Inflammatory macrophage (primary cell): ENCODE results near the gene SORCS2.

ENCODE experiments used
- DNase-seq, 2 donors: peaks; one replicate each; pipeline ENCODE4 v3.0.0-alpha.2; 2020 to 2022

The SORCS2 gene

DNA sequence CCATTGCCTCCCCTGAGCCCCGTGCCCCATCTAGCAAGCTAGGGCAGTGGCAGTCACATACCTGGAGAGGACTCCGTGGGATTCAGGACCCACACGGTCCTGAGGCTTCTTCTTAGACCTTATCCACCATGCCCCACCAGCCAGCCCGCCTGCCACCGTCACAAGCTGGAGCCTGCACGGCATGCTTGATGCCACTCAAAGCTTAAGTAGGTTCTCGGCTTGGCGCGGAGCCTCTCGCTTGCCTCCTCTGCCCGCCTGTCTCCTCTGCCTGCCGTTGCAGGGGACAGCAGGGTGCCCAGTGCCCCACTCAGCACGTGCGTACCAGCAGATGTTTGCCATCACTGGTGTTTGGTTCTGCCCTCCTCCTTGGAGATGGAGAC, 228.3 kb downstream of the SORCS2 start:
- no peak for DNase-seq

DNA sequence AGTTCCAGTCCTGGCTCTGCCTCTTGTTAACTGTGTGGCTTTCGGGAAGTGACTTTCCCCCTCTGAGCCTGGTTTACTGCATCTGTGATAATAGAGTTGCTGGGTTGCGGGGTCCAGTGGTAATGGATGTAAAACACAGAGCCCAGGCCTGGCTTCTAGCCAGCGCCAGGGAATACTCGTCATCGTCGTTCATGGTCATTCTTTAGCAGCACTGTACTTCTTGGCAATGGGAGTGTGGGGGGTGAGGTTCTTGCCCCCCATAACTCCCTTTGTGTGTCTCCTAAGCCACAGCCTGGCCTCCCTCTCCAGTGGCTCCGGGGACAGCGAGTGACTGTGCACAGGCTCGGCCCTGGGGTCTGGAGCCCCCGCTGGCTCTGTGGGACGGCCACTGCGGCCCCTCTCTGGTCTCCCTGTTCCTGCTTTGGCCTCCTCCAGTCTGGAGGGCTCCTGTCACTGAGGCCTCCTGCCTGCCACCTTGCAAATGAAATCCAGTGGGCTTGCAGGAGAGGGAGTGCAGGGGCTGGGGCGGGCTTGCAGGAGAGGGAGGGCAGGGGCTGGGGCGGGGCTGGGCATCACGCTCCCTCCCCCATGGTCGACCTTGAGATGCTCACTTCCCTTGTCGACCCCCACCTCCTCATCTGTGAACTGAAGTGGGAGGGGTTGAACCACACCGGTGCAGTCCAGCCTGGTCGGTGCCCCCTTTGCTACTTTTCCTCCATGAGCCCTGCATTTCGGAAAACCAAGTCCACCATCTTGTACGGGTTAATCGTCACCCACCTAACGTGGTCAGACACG, 229.2 kb downstream of the SORCS2 start:
- no peak for DNase-seq

DNA sequence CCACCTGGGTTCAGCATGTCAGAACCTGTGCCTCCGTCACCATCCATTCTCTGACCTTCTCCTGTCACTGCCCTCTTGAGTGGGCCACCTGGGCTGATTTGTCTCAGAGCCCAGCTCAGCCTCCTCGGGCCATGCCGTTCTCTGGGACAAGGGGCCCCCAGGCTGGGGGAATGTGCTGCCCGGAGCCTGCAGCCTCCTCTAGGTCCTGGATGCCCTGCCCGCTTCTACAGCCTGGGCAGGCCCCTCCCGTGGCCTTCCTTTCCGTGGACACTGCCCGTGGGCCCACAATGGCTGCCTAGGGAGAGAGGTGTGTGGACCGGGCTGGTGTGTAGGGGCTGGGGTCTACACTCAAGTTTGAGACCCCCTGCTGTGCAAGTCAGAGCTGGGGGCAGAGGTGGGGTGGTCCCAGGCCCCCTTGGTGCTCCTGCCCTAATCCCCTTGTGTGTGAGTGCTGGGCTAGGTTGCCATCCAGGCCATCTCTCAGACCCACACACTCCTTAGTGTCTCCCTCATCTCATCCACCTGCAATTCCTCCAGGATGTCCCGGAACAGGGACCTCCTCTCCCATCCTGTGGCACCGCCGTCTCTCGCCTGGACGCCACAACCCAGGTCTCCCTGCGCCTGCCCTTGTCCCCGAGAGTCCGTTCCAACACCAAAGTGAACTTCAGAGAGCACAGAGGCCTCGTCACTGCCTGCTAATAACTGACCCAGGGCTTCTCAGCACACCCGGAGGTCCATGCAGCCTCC, 230.0 kb downstream of the SORCS2 start:
- no peak for DNase-seq

DNA sequence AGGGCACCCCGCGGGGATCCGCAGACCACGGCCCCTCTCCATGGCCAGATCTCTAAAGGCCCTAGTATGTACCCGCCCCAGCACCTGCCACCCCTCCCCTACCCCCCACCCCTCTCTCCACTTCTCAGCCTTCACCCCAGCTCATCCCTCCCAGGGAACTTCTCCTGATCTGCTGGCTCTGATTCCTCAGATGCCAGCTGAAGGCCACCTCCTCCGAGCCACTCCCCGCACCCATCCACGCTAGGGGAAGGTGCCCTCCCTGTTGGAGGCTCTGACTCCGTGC, 230.5 kb downstream of the SORCS2 start:
- DNase-seq, result no peak

DNA sequence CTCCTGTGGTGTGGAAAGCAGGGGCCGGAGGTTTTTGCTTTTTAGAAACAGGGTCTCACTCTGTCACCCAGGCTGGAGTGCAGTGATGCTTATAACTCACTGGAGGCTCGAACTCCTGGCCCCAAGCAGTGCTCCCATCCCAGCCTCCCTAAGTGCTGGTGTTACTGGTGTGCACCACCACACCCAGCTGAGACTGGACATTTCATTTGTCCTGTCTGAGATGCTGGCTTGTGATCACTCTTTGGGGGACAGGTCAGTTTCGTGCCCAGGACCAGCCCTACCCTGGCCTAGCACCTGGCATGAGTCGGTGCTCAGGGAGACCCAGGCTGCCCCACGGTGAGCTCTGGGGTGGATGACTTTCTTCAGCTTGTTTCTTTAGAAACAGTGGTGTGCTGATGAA, 231.1 kb downstream of the SORCS2 start:
- DNase-seq, result no peak

DNA sequence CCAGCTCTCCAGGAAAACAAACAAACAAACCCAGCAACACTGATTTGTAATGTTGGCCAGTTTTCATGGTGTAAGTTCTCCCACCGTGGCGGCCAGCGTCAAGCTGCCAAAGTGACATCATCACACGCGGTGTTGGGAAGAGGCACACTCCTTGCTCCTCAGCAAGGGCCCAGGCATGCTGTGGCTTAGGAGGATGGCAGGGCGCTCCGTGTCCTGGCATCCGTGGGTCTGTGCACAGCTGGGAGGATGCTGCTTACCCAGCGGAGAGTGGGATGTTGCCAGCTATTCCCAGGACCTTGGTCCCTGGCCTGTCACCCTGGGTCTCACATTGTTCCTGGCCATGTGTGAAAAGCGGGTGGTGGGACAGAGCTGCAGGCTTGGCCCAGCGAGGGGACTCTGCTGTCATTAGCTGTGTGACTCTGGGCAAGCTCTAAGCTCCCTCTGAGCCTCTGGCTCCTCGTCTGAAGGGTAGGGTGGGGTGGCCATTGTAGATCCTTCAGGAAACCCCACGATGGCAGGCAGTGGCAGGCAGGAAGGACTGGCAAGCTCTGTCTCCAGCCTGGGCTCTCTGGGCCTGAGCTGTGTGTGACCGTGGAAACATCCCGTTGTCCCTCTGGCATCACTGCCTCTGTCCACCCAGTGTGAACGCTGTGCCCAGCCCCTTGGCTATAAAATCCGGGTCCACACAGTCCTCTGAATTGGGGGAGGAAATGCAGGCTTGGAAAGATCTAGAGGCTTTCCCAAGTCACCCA, 231.6 kb downstream of the SORCS2 start:
- no peak for DNase-seq

DNA sequence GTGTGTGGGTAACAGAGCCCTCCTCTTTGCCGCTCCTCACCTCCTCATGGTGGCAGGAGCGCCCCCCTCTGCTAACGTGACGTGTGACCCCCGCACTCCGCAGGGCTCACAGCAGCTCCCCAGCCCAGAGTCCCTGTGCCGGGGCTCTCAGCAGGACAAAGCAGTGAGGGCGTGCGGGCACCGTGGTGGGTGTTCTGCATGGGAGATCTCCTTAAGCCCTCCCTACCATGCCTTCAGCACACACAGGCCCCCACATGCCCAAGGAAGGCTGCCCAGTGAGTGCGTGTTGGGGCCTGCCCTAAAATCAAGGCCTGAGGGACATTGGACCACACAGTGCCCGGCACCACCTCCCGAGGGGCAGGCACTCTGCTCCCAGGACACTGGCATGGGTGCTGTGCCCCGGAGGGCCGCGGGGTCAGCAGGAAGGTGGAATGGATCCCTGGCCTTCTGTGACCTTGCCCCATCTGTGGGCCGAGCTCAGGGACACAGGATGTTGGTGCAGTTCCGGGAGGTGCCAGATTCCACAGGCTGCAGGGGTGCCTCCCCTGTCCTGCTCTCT, 232.3 kb downstream of the SORCS2 start:
- no peak for DNase-seq

DNA sequence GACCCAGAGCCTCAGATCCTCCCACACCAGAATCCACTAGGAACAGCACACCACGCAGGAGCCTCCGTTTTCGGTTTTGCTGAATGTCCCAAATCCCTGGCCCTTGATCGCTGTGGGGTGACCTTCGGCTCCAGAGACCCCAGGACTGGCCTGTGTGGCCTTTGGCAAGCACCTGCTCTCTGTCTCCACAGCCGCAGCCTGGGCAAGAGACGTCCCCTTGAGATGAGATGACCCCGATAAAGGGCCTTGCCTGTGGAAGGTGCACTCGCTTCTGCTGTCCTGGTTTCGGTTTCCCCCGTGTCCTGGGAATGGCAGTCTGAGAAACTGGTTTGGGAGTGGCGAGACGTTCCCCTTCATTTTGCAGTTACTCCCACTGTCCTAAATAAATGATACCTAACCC, 232.8 kb downstream of the SORCS2 start:
- no peak for DNase-seq

DNA sequence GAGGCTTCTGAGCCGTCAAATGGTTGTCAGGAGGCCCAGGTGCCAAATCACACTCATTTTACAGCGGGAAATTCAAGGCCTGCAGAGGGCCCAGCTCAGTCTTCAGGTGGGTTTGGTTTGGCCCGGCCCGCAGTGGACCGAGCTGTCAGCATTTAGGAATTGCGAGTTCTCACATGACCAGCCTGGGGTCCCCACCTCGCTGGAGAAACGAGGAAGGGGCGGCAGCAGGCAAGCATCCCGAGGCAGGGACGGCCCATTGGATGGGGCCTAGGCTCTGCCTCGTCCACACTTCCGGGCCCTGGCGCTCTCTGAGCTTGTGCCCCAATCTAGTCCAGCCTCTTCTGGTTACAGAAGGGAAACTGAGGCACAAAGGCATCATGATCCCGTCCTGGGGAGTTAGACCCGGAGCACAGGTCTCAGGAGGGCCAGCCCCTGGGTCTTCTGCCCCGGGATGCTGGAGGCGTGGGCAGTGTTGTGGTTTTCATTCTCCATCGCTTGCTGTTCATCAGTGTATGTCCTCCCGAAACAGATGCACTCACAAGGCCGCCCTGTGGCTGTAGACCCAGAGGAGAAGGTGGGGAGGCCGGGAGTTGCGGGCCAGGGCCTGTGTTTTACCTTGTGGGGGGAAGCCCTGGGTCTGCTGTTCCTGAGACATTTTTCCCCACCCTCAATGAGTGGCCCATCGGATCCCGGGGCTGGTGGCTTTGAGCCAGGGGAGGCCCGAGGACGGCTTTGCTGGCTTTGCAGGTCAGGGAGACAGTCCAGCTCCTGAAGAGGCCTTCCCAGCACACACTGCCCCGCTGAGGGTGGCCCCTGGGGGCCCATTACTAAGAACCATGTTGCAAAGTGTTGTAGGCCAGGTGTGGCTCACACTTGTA, 233.5 kb downstream of the SORCS2 start:
- no peak for DNase-seq

DNA sequence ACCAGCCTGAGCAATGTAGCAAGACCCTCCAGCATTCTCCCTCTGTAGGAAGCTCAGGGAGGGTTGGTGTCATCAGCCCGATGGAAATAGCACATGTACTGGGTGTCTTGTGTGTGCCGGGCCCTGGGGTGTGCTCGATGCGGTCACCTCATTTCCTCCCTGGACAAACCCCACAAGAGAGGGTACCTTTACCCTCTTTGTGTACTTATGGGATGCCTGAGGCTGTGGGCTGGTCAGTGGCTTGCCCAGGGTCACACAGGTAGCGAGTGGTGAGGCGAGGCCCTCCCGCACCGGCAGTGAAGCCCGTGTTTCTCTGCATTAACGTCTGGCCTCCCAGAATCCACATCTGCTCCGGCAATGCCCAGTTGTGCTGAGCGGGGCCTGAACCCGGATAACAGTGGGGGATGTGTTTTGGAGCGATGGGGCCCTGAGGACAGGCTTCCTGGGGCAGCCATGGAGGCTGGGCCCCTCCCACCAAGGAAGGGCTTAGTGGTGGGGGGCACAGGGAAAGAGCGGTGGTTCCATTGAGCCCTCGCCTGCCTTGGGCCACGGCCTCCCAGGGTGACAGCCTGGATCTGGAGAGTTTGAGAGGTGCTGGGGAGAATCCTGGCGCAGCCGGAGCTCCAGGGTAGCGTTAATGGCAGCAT, 234.3 kb downstream of the SORCS2 start:
- DNase-seq, result no peak

DNA sequence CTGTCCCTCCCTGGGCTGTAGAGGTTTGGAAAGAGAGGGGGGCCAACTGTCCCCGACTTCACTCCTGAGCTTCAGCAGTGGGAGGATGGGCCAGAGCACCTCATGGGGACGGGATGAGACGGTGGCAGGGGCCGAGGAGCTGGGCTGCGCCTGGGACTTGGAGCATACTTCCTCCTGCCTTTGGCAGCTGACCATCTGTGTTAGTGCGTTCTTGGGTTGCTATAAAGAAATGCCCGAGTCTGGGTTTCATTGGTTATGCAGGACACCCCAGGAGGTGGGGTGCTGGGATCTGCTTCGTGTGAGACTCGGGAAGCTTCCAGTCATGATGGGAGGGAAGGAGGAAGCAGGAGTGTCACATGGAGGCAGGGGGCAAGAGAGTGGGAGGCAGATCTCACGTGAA, 235.0 kb downstream of the SORCS2 start:
- DNase-seq, result no peak

DNA sequence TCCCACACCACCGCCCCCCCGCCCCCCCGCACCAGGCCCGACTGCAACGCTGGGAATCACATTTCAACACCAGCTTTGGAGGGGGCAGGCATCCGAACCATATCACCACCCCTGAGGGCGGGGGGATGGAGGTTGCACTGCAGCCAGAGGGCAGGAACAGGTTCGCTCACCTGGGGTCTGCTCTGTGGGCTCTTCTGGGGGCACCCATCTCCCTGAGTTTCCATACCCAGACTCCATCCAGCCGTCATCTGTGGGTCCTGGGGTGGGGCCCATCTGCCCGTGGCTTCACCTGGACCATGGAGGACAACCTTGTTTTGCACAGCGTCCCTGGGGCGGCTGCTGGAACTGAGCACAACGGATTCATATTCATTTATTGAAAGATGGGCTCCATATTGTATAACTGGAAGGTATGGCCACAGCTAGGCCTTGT, 235.5 kb downstream of the SORCS2 start:
- no peak for DNase-seq

DNA sequence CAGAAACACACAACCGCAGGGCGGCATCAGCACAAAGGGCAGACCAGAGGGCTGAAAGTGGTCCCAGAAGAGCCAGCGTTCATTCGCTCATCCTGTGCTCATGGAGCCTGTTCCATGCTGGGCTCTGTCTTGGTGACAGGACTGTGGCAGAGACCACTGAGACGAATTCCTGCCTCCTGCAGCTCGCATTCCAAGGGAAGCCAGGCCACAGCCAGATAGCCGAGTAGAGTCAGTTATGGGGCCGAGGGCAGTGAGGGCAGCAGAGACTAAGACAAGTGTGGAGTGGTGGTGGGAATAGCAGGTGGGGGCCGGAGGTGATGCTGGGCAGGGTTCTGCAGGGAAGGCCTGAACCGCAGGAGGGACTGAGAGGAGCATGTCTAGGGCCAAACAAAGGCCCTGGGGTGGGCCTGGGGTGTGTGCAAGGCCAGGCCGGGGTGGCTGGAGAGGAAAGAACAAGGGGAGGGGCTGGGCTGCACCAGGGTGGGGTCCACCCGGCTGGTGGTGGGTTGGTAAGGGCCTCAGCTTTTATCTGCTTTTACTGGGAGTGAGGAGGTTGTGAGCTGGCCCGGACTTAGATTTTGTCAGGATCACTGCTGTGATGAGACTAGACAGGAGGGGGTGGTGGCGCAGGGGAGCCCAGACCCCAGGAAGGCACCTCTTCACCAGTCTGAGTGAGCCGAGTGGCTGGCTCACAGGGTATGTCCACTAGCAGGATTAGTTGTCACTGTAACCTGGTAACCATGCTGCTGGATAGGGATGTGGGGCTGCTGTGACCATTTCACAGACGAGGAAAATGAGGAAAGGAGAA, 236.1 kb downstream of the SORCS2 start:
- no peak for DNase-seq

DNA sequence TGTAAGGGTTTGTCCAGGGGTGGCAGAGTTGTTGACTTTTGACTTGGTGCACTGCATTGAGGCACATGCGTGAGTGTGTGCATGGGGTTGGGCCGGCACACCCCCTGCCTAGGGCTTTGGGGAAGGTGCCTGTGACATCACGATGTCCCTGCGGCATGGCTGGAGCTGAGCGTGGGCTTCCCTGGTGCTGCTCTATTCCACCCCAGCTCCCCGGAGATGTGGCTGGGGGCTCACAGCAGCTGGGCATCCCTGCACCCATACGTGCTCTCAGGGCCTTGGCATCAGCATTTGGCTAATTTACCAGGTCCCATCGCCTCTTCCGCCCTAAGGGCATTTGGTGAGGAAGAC, 236.7 kb downstream of the SORCS2 start:
- DNase-seq, result no peak

DNA sequence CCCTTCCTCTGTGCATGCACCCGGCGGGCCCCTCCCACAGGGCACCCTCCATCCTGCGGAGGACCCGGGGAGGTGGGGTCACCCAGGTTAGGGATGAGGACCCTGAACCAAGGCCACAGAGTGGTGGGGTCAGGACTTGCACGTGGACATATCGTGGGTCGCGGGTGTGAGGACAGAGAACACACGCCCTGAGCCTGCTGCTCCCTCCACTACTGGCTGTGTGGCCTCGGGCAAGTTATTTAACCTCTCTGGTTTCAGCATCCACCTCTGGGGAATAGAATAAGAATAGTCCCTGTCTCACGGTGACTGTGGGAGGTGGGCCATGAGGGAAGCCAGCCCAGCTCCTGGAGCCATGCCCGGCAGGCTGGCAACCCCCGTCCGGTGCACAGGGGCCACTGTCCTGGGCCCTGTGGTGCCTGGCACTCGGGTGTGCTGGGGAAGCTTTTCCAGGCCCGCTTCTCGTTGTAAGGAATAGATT, 237.3 kb downstream of the SORCS2 start:
- no peak for DNase-seq

DNA sequence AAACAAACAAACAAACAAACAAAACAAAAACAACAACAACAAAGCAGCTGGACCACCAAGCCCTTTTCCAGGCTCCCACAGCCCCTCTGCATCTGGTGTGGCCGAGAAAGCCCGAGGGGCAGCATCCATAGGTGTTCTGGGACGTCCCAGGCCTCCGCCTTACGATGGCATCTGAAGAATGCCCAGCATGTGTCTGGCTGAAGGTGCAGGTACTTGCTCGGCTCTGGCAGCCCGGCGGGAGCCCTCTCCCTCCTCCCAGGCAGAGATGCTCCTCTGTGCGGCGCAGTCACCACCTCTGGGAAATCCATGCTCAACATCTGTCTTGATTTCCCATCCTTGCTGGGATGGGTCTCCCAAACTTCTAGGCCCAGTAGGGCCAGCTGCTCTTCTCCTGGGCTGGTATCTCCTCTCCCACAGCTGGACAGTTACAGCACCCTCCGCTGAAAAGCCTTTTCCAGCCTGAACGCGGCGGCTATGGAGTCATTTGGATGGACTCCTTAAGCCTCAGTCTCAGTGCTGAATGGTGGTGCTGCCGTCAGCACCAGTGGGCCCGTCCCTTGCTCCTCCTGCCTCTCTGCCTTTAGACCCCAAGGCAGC, 238.1 kb downstream of the SORCS2 start:
- no peak for DNase-seq

DNA sequence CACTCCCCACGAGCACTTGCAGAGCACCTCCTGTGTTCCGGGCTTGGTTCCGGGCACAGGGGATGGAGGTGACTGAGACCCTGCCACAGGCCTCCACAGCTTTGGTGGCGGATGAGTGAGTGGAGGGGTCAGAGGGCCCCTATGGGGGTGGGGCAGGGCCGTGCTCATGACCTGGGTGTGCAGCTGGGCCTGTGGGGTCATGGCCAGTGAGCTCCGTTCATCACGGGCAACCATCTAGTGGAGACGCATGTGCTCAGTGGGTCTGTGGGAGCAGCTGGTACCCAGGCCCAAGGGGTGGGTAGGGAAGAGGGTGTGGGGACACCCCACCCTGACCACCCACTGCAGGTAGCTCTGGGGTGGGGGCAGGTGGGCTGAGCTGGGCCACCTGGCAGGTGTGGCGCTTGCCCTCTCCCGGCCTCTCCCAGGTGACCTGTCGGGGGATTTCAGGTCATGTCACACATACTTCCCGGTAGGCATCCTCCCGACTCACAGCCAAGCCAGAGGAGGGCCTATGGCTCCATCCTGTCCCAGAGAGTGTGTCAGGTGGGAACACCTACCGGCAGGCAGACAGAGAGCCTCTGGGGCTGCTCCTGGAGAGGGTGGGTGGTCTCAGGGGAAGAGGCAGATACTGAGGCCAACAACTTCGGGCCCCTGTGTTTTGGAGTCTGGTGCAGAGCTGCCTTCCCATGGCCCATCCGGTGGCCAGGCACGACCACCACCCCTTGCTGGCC, 238.8 kb downstream of the SORCS2 start:
- no peak for DNase-seq

DNA sequence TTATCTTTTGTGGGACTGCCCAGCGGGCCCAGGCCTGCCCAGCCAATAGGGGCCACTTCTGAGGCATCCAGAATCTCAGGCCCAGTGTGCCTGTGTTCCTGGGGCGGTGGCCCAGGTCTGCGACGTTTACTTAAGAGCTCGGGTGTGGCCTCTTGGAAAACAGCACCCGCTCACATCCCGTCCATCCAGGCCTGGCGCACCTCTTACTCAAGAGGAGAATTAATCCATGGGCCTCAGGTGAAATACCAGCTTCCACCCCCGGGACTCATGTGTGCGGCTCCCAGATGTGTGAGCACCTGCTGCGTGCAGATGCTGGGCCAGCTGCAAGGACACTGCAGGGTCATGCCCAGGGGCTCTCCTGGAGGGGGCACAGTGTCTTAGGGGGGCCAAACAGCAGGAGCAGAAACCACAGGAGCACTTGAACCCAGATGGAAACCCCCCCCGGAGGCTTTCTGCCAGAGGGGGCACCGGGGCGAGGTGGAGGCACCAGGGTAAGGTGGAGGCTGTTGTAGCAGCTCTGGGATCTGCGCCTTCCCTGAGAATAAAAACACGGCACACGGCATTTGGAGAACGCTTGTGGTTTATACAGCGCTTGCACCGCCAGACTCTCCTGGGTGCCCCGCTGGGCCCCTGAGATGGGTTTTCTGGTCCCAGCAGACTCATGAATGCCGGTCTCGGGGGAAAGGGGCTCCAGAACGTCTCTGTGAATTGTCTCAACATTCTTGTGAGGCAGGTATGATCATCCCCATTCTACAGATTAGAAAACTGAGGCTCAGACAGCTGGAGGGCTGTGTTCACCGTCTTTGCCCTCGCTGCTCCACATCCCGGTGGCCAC, 239.6 kb downstream of the SORCS2 start:
- no peak for DNase-seq
